ENCODE measurements around the gene IL6ST.

Gene IL6ST

GRCh38 chr5:55894135-55894534 is 100.6 kb downstream of the IL6ST start:
- no peak for FAIRE-seq

- FAIRE-seq = no peak
Observed at GRCh38 chr5:55892479-55892878, 102.3 kb downstream of the IL6ST start.

- no peak for FAIRE-seq
Observed at GRCh38 chr5:55888205-55888604, 106.6 kb downstream of the IL6ST start.

- FAIRE-seq = no peak
Observed at GRCh38 chr5:55885359-55885758, 109.4 kb downstream of the IL6ST start.

Measured in colon (tissue), 2 donors.